ENCODE data around the gene PRKAG2. TPM values are rescaled to one million over a fixed set of nuclear protein-coding genes. Genes with fewer than 3 reads are reported as not detected.

Gene PRKAG2
- total RNA-seq, 4 donors from 2014 or later, result 38.8 to 94.4 (median 73.2) TPM

DNA sequence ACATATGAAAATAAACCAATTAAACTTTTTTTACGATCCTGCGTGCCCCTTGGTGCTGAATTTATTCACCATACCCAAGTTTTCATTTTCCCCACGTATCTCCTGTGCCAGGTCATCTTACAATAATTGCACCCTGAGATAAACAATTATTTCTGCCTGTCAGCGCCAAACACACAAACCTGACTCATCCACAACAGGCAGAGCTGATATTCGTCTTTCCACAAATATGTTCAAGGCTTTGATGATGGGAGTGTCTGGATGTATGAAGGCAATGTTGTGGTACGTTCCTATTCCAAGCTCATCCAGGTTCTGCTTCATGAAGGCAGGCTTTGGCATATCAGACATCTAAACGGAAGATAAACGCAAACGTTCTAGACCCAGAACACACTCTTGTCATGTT, 311.4 kb downstream of the PRKAG2 start:
- Histone ChIP-seq H3K4me3 (no peak overlapping the region), H3K27ac (no peak overlapping the region), H3K4me1 (no peaks in the 10 kb centered on the region), H3K27me3 (no peaks in the 10 kb centered on the region), H3K9me3 (no peaks in the 10 kb centered on the region), H3K36me3 (peaks cover 0 to 75% (median 0%) of the 10 kb centered on the region in 3 donors)
- no peak for DNase-seq
- no peak for TF ChIP-seq POLR2A (IDR thresholded peaks at IDR 0.05)
- TF ChIP-seq, protein P1, sequence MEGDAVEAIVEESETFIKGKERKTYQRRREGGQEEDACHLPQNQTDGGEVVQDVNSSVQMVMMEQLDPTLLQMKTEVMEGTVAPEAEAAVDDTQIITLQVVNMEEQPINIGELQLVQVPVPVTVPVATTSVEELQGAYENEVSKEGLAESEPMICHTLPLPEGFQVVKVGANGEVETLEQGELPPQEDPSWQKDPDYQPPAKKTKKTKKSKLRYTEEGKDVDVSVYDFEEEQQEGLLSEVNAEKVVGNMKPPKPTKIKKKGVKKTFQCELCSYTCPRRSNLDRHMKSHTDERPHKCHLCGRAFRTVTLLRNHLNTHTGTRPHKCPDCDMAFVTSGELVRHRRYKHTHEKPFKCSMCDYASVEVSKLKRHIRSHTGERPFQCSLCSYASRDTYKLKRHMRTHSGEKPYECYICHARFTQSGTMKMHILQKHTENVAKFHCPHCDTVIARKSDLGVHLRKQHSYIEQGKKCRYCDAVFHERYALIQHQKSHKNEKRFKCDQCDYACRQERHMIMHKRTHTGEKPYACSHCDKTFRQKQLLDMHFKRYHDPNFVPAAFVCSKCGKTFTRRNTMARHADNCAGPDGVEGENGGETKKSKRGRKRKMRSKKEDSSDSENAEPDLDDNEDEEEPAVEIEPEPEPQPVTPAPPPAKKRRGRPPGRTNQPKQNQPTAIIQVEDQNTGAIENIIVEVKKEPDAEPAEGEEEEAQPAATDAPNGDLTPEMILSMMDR (IDR thresholded peaks at IDR 0.05), result no peak

GRCh38 chr7:151560243-151560642, 316.7 kb downstream of the PRKAG2 start:
- TF ChIP-seq, protein P1 (IDR thresholded peaks at IDR 0.05), result no peak
- TF ChIP-seq POLR2A (IDR thresholded peaks at IDR 0.05), result no peak
- H3K27me3 ChIP-seq, result no peaks in the 10 kb centered on the region
- H3K4me1 ChIP-seq, result no peaks in the 10 kb centered on the region
- peaks cover 0 to 84% (median 0%) of the 10 kb centered on the region in 3 donors for H3K36me3 ChIP-seq
- H3K9me3 ChIP-seq, result no peaks in the 10 kb centered on the region
- no peak overlapping the region for H3K4me3 ChIP-seq
- no peak overlapping the region for H3K27ac ChIP-seq
- no peak for DNase-seq

GRCh38 chr7:151559557-151560183, 317.2 kb downstream of the PRKAG2 start:
- Histone ChIP-seq H3K4me1 (no peaks in the 10 kb centered on the region), H3K9me3 (no peaks in the 10 kb centered on the region), H3K4me3 (no peak overlapping the region), H3K27ac (no peak overlapping the region), H3K36me3 (peaks cover 0 to 81% (median 0%) of the 10 kb centered on the region in 3 donors), H3K27me3 (no peaks in the 10 kb centered on the region)
- no peak for TF ChIP-seq POLR2A (IDR thresholded peaks at IDR 0.05)
- TF ChIP-seq, protein P1 (IDR thresholded peaks at IDR 0.05), result no peak
- no peak for DNase-seq

DNA sequence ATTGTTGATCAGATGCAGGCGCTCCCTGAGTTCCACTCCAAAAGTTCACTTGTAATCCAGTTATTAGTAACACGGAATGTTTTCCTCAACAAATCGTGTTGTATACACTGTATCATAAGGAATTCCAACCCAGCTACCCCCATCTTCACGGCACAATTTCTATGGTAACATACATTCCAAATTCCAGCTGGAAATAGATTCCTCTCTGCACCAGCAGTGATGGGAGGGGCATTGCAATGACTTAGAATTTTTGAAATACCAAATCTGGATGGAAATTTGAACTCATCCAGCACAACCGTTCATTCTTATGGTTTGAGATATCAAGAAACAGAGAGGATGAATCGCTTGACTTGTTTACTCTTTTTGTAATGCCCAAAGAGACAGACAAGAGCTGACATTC, 318.3 kb downstream of the PRKAG2 start:
- Histone ChIP-seq H3K36me3 (peaks cover 0 to 70% (median 0%) of the 10 kb centered on the region in 3 donors), H3K4me3 (no peak overlapping the region)

DNA sequence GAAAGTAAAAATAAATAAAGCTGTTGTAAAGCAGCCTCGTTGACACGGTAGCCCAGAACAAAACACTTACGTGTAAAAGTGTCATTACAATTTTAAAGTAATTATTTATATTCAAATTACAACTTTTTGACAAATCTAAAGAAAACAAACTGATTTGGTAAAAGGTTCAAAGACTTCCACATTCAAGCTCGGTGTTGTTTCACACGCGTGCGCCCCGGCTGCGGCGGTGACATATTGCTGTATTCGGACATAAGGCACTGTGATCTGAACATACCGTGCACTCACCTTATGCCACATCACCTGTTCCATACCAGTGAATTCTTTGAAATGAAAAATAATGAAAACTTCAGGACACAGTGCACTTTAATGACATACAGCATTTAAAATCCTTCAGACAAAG, 320.3 kb downstream of the PRKAG2 start:
- no peaks in the 10 kb centered on the region for H3K4me1 ChIP-seq
- no peak for DNase-seq
- H3K27ac ChIP-seq, result no peak overlapping the region
- H3K27me3 ChIP-seq, result no peaks in the 10 kb centered on the region
- peaks cover 0 to 58% (median 0%) of the 10 kb centered on the region in 3 donors for H3K36me3 ChIP-seq
- no peaks in the 10 kb centered on the region for H3K9me3 ChIP-seq
- no peak overlapping the region for H3K4me3 ChIP-seq
- TF ChIP-seq, protein P1 (IDR thresholded peaks at IDR 0.05), result no peak
- no peak for TF ChIP-seq POLR2A (IDR thresholded peaks at IDR 0.05)

More for the DNA sequence above, 318.3 kb downstream of the PRKAG2 start:
- DNase-seq, result no peak
- no peak for TF ChIP-seq POLR2A (IDR thresholded peaks at IDR 0.05)
- TF ChIP-seq, protein P1 (IDR thresholded peaks at IDR 0.05), result no peak
- H3K9me3 ChIP-seq, result no peaks in the 10 kb centered on the region
- no peaks in the 10 kb centered on the region for H3K27me3 ChIP-seq
- no peak overlapping the region for H3K27ac ChIP-seq
- H3K4me1 ChIP-seq, result no peaks in the 10 kb centered on the region

Measured in Peyer's patch (tissue), 4 donors.